ENCODE measurements around the gene VPS37B.
"Not testable (repeated sequence)": the region's sequence is repeated elsewhere in the genome, so short reads cannot be mapped to it uniquely, and the experiment has no call there.

The VPS37B gene

GRCh38 chr12:122909442-122910288 lies 13.7 kb upstream of the VPS37B start:
- Histone ChIP-seq H3K27ac (ENCODE audit: low read depth in 2 of 2, low read length in 2 of 2) (peak overlapping the region; percentile 46 to 75), H3K9ac (ENCODE audit: low read depth in 1 of 2, low read length in 2 of 2) (no peak overlapping the region), H3K27me3 (ENCODE audit: control insufficient read depth in 2 of 2, insufficient read depth in 2 of 2, low read length in 2 of 2) (no peaks in the 10 kb centered on the region), H3K36me3 (ENCODE audit: control insufficient read depth in 2 of 2, insufficient read depth in 2 of 2, low read length in 2 of 2) (no peaks in the 10 kb centered on the region), H3K9me3 (ENCODE audit: control insufficient read depth in 2 of 2, low read length in 2 of 2) (no peaks in the 10 kb centered on the region), H3K4me3 (ENCODE audit: low read length in 2 of 2) (no peak overlapping the region), H3K4me1 (ENCODE audit: control insufficient read depth in 2 of 2, insufficient read depth in 2 of 2, low read length in 2 of 2) (peaks cover 10 to 21% of the 10 kb centered on the region in 2 donors)

- H3K4me3 ChIP-seq (ENCODE audit: low read length in 2 of 2): no peak overlapping the region
- no peak overlapping the region for H3K9ac ChIP-seq (ENCODE audit: low read depth in 1 of 2, low read length in 2 of 2)
- no peaks in the 10 kb centered on the region for H3K36me3 ChIP-seq (ENCODE audit: control insufficient read depth in 2 of 2, insufficient read depth in 2 of 2, low read length in 2 of 2)
- peaks cover 10 to 23% of the 10 kb centered on the region in 2 donors for H3K4me1 ChIP-seq (ENCODE audit: control insufficient read depth in 2 of 2, insufficient read depth in 2 of 2, low read length in 2 of 2)
- peak overlapping the region; percentile 75 to 83 for H3K27ac ChIP-seq (ENCODE audit: low read depth in 2 of 2, low read length in 2 of 2)
- no peaks in the 10 kb centered on the region for H3K9me3 ChIP-seq (ENCODE audit: control insufficient read depth in 2 of 2, low read length in 2 of 2)
- no peaks in the 10 kb centered on the region for H3K27me3 ChIP-seq (ENCODE audit: control insufficient read depth in 2 of 2, insufficient read depth in 2 of 2, low read length in 2 of 2)
Measured at GRCh38 chr12:122908915-122909314, 13.0 kb upstream of the VPS37B start.

DNA sequence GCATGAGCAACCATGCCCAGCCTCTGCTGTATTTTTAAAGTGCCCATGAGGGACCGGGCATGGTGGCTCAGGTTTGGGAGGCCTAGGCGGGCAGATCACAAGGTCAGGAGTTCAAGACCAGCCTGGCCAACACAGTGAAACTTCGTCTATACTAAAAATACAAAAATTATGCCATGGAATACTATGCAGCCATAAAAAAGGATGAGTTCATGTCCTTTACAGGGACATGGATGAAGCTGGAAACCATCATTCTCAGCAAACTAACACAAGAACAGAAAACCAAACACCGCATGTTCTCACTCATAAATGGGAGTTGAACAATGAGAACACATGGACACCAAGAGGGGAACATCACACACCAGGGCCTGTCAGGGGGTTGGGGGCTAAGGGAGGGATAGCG lies 9.3 kb upstream of the VPS37B start:
- not testable (repeated sequence) for H3K9me3 ChIP-seq (ENCODE audit: control insufficient read depth in 2 of 2, low read length in 2 of 2); H3K4me3 ChIP-seq (ENCODE audit: low read length in 2 of 2); H3K27ac ChIP-seq (ENCODE audit: low read depth in 2 of 2, low read length in 2 of 2); H3K9ac ChIP-seq (ENCODE audit: low read depth in 1 of 2, low read length in 2 of 2); H3K36me3 ChIP-seq (ENCODE audit: control insufficient read depth in 2 of 2, insufficient read depth in 2 of 2, low read length in 2 of 2); H3K27me3 ChIP-seq (ENCODE audit: control insufficient read depth in 2 of 2, insufficient read depth in 2 of 2, low read length in 2 of 2)
- H3K4me1 ChIP-seq (ENCODE audit: control insufficient read depth in 2 of 2, insufficient read depth in 2 of 2, low read length in 2 of 2): peaks cover 13 to 28% of the 10 kb centered on the region in 2 donors

DNA sequence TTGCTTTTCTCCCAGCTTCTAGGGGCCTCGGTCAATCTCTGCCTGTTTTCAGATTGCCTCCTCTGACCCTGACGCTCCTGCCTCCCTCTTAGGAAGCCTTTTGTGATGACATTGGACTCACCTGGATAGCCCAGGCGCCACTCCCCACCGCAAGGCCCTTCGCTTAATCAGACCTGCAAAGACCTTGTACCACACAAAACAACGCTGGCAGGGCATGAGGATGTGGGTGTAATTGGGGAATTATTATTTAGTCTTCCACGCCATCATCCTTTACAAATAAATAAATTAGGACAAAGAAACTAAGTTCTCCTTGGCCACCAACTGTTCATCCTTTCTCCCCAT lies 7.7 kb upstream of the VPS37B start:
- H3K36me3 ChIP-seq (ENCODE audit: control insufficient read depth in 2 of 2, insufficient read depth in 2 of 2, low read length in 2 of 2): no peaks in the 10 kb centered on the region
- peak overlapping the region in 1 of 2 donors; percentile 39 for H3K9ac ChIP-seq (ENCODE audit: low read depth in 1 of 2, low read length in 2 of 2)
- H3K4me3 ChIP-seq (ENCODE audit: low read length in 2 of 2): no peak overlapping the region
- H3K4me1 ChIP-seq (ENCODE audit: control insufficient read depth in 2 of 2, insufficient read depth in 2 of 2, low read length in 2 of 2): peaks cover 6 to 21% of the 10 kb centered on the region in 2 donors
- no peaks in the 10 kb centered on the region for H3K27me3 ChIP-seq (ENCODE audit: control insufficient read depth in 2 of 2, insufficient read depth in 2 of 2, low read length in 2 of 2)
- H3K9me3 ChIP-seq (ENCODE audit: control insufficient read depth in 2 of 2, low read length in 2 of 2): no peaks in the 10 kb centered on the region
- H3K27ac ChIP-seq (ENCODE audit: low read depth in 2 of 2, low read length in 2 of 2): peak overlapping the region; percentile 64 to 78

GRCh38 chr12:122902854-122903692 lies 7.1 kb upstream of the VPS37B start:
- Histone ChIP-seq H3K27ac (ENCODE audit: low read depth in 2 of 2, low read length in 2 of 2) (peak overlapping the region; percentile 64 to 78), H3K4me1 (ENCODE audit: control insufficient read depth in 2 of 2, insufficient read depth in 2 of 2, low read length in 2 of 2) (peaks cover 9 to 22% of the 10 kb centered on the region in 2 donors), H3K9ac (ENCODE audit: low read depth in 1 of 2, low read length in 2 of 2) (peak overlapping the region in 1 of 2 donors; percentile 39), H3K4me3 (ENCODE audit: low read length in 2 of 2) (peak overlapping the region in 1 of 2 donors; percentile 39), H3K27me3 (ENCODE audit: control insufficient read depth in 2 of 2, insufficient read depth in 2 of 2, low read length in 2 of 2) (no peaks in the 10 kb centered on the region), H3K9me3 (ENCODE audit: control insufficient read depth in 2 of 2, low read length in 2 of 2) (no peaks in the 10 kb centered on the region), H3K36me3 (ENCODE audit: control insufficient read depth in 2 of 2, insufficient read depth in 2 of 2, low read length in 2 of 2) (no peaks in the 10 kb centered on the region)

DNA sequence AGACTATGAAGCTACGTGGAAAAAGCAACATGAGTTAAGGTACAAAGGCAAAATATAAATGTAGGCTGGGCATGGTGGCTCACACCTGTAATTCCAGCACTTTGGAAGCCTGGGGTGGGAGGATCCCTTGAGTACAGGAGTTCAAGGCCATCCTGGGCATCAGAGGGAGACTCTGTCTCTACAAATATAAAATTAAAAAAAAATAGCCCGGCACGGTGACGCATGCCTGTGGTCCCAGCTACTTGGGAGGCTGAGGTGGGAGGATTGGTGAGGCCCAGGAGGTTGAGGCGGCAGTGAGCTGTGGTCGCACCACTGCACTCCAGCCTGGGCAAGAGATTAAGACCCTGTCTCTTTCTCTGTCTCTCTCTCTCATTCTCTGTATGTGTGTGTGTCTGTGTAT lies 4.0 kb upstream of the VPS37B start:
- no peak overlapping the region for H3K4me3 ChIP-seq (ENCODE audit: low read length in 2 of 2)
- no peaks in the 10 kb centered on the region for H3K27me3 ChIP-seq (ENCODE audit: control insufficient read depth in 2 of 2, insufficient read depth in 2 of 2, low read length in 2 of 2)
- peak overlapping the region in 1 of 2 donors; percentile 35 for H3K27ac ChIP-seq (ENCODE audit: low read depth in 2 of 2, low read length in 2 of 2)
- no peaks in the 10 kb centered on the region for H3K9me3 ChIP-seq (ENCODE audit: control insufficient read depth in 2 of 2, low read length in 2 of 2)
- peaks cover 10 to 21% of the 10 kb centered on the region in 2 donors for H3K4me1 ChIP-seq (ENCODE audit: control insufficient read depth in 2 of 2, insufficient read depth in 2 of 2, low read length in 2 of 2)
- H3K36me3 ChIP-seq (ENCODE audit: control insufficient read depth in 2 of 2, insufficient read depth in 2 of 2, low read length in 2 of 2): no peaks in the 10 kb centered on the region
- H3K9ac ChIP-seq (ENCODE audit: low read depth in 1 of 2, low read length in 2 of 2): no peak overlapping the region

DNA sequence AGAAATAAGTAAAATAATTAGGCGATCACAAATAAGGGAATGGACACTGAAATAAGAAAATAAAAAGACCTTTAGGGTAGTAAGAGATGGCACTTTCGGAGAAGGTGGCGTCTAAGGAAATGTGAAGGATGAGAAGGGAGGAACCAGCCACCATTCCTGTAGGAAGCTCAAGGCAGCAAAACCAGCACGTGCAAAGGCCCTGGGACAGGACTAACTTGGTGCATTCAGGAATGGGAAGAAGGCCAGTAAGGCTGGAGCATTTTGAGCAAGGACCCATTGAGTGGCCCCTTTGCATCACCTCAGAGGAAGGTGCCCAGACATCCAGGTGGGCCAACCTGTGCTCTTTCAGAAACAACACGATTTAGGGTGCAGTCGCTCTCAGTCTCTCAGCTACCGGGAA lies 738 bp upstream of the VPS37B start:
- Histone ChIP-seq H3K27me3 (ENCODE audit: control insufficient read depth in 2 of 2, insufficient read depth in 2 of 2, low read length in 2 of 2) (no peaks in the 10 kb centered on the region), H3K4me3 (ENCODE audit: low read length in 2 of 2) (no peak overlapping the region), H3K36me3 (ENCODE audit: control insufficient read depth in 2 of 2, insufficient read depth in 2 of 2, low read length in 2 of 2) (no peaks in the 10 kb centered on the region), H3K27ac (ENCODE audit: low read depth in 2 of 2, low read length in 2 of 2) (peak overlapping the region; percentile 87), H3K9me3 (ENCODE audit: control insufficient read depth in 2 of 2, low read length in 2 of 2) (no peaks in the 10 kb centered on the region), H3K9ac (ENCODE audit: low read depth in 1 of 2, low read length in 2 of 2) (no peak overlapping the region), H3K4me1 (ENCODE audit: control insufficient read depth in 2 of 2, insufficient read depth in 2 of 2, low read length in 2 of 2) (peaks cover 31 to 45% of the 10 kb centered on the region in 2 donors)

- Histone ChIP-seq H3K36me3 (ENCODE audit: control insufficient read depth in 2 of 2, insufficient read depth in 2 of 2, low read length in 2 of 2) (no peaks in the 10 kb centered on the region), H3K27me3 (ENCODE audit: control insufficient read depth in 2 of 2, insufficient read depth in 2 of 2, low read length in 2 of 2) (no peaks in the 10 kb centered on the region), H3K27ac (ENCODE audit: low read depth in 2 of 2, low read length in 2 of 2) (peak overlapping the region; percentile 87), H3K4me1 (ENCODE audit: control insufficient read depth in 2 of 2, insufficient read depth in 2 of 2, low read length in 2 of 2) (peaks cover 42 to 59% of the 10 kb centered on the region in 2 donors), H3K9ac (ENCODE audit: low read depth in 1 of 2, low read length in 2 of 2) (peak overlapping the region; percentile 86 to 99), H3K9me3 (ENCODE audit: control insufficient read depth in 2 of 2, low read length in 2 of 2) (no peaks in the 10 kb centered on the region), H3K4me3 (ENCODE audit: low read length in 2 of 2) (peak overlapping the region; percentile 89 to 97)
Measured at GRCh38 chr12:122895320-122895703, 612 bp downstream of the VPS37B start.

DNA sequence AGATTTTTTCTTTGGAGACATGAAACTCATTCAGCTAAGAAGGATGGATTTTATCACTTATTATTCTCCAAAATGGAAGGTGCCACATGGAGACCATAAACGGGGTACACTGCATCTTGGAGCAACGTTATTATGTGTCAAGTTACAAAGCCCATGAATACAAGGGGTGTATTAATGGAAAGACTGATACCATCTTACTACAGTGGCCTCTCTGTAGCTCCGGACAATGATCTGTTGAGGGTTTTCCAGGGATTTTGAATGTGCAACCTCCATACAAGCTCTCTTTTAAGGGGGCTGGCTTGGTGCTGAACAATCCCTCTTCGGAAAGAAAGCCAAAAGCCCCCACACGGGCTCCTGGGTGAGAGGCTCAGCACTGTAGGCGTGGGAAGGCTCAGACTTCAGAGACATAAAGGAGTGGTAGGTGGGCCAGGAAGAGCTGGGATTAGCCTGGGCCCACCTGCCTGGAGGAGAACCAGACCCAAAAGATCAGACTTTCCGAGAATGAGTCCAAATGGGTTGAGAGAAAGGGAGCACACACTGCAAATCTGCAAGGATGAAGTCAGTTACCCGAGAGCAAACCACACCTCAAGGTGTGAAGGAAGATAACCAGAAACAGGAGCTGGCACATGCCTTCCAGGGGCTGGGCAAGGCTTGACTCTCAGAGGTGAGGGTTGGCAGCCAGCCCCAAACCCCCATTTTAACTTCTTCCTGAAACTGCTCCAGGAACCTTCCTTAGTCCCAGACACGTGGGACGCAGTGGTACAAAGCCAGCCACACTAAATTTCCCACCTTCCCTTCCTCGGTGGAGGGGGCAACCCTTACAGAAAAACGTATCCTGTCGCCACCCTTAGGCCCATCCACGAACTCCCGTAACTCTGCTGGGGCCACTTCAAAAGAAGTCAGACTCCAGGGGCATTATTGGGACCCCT lies 1.5 kb downstream of the VPS37B start:
- H3K4me3 ChIP-seq (ENCODE audit: low read length in 2 of 2): peak overlapping the region; percentile 89 to 97
- peaks cover 47 to 65% of the 10 kb centered on the region in 2 donors for H3K4me1 ChIP-seq (ENCODE audit: control insufficient read depth in 2 of 2, insufficient read depth in 2 of 2, low read length in 2 of 2)
- peak overlapping the region; percentile 86 to 99 for H3K9ac ChIP-seq (ENCODE audit: low read depth in 1 of 2, low read length in 2 of 2)

More for the DNA sequence above, 1.5 kb downstream of the VPS37B start:
- Histone ChIP-seq H3K9me3 (ENCODE audit: control insufficient read depth in 2 of 2, low read length in 2 of 2) (no peaks in the 10 kb centered on the region), H3K36me3 (ENCODE audit: control insufficient read depth in 2 of 2, insufficient read depth in 2 of 2, low read length in 2 of 2) (no peaks in the 10 kb centered on the region), H3K27ac (ENCODE audit: low read depth in 2 of 2, low read length in 2 of 2) (peak overlapping the region; percentile 87), H3K27me3 (ENCODE audit: control insufficient read depth in 2 of 2, insufficient read depth in 2 of 2, low read length in 2 of 2) (no peaks in the 10 kb centered on the region)
